Lung (tissue), 12 donors: ENCODE results near the gene EQTN. TPM values are rescaled to one million over a fixed set of nuclear protein-coding genes. Genes with fewer than 3 reads are reported as not detected.

ENCODE experiments used
- ATAC-seq: fragments of 200-7000 bp; cut with Tn5 transposase; one replicate; pipeline ENCODE4 v1.9.1; 2020; ENCODE audit warnings: moderate number of reproducible peaks; ENCODE audit not compliant: insufficient read depth, low FRiP score
- DNase-seq, 3 donors: peaks; one replicate each; pipeline ENCODE4 v3.0.0-alpha.2; 2013 to 2017
- H3K27ac ChIP-seq, 2 donors: one replicate each; pipeline ENCODE4 v1.5.1; 2013; ENCODE audit warnings: mild to moderate bottlenecking in 2 of 2, moderate library complexity in 2 of 2, control low read depth in 1 of 2, inconsistent platforms in 1 of 2, low read depth in 1 of 2, low read length in 1 of 2
- H3K27me3 ChIP-seq, 3 donors: one replicate each; pipeline ENCODE4 v1.5.1; 2013; ENCODE audit warnings: low read length in 2 of 3; ENCODE audit not compliant: control insufficient read depth in 3 of 3, insufficient read depth in 3 of 3
- H3K36me3 ChIP-seq, 4 donors: one replicate each; pipeline ENCODE4 v1.5.1; 2013; ENCODE audit warnings: low read length in 4 of 4, mild to moderate bottlenecking in 1 of 4, moderate library complexity in 1 of 4; ENCODE audit not compliant: control insufficient read depth in 4 of 4, insufficient read depth in 4 of 4
- H3K4me1 ChIP-seq, 5 donors: one replicate each; pipeline ENCODE4 v1.5.1; 2013; ENCODE audit warnings: low read length in 5 of 5, mild to moderate bottlenecking in 2 of 5, moderate library complexity in 1 of 5; ENCODE audit not compliant: control insufficient read depth in 5 of 5, insufficient read depth in 5 of 5
- H3K4me3 ChIP-seq: one replicate; pipeline ENCODE4 v1.5.1; 2013; ENCODE audit warnings: mild to moderate bottlenecking, control low read depth, moderate library complexity
- H3K9ac ChIP-seq, 2 donors: one replicate each; pipeline ENCODE4 v1.5.1; 2013; ENCODE audit warnings: low read length in 2 of 2, control low read depth in 1 of 2; ENCODE audit not compliant: insufficient read depth in 1 of 2
- H3K9me3 ChIP-seq, 4 donors: one replicate each; pipeline ENCODE4 v1.5.1; 2013; ENCODE audit warnings: low read length in 3 of 4, mild to moderate bottlenecking in 1 of 4, moderate library complexity in 1 of 4; ENCODE audit not compliant: control insufficient read depth in 4 of 4, insufficient read depth in 3 of 4
- CTCF ChIP-seq: IDR thresholded peaks from 2 replicates; pipeline ENCODE4 v1.5.1; 2012; ENCODE audit warnings: mild to moderate bottlenecking; ENCODE audit errors: control extremely low read depth, extremely low read depth
- WGBS, 2 donors: extraction: QIAGEN DNeasy Blood & Tissue Kit; methylation state at CpG; one replicate each; pipeline ENCODE4 v1.1.7; 2013; 5-methylcytosine and 5-hydroxymethylcytosine counted together
- polyA plus RNA-seq, 2 donors: library from polyadenylated mRNA; stranded (reverse); fragments of 200-250 nt; gene quantifications; one replicate each; pipeline ENCODE4 v1.2.1, GENCODE V29; 2013
- total RNA-seq, 2 donors: library from RNA; depleted of rRNA in 1 of 2; stranded (reverse); fragments of >200 nt in 1 of 2; gene quantifications; one replicate each; pipeline ENCODE4 v1.2.1, GENCODE V29; 2014 to 2021
- donor health status: control.
- donor health status: control.
- donor health status: Bipolar disorder and iron deficiency.
- donor health status: healthy.
- donor health status: DM: yes; HTN: yes; CAD: no.

Gene EQTN
- total and polyA plus RNA-seq, 4 donors = 0.26 to 1.5 TPM; not detected in 2

GRCh38 chr9:27282269-27282668 is 14.7 kb downstream of the EQTN start:
- Histone ChIP-seq H3K9me3 (no peaks in the 10 kb centered on the region), H3K4me1 (peaks cover 0 to 3% (median 0%) of the 10 kb centered on the region in 5 donors), H3K4me3 (no peak overlapping the region), H3K27me3 (no peaks in the 10 kb centered on the region), H3K36me3 (no peaks in the 10 kb centered on the region), H3K9ac (no peak overlapping the region), H3K27ac (no peak overlapping the region)
- TF ChIP-seq CTCF = no peak
- no peak for DNase-seq
- ATAC-seq = no peak
- WGBS, 2 donors = 83 to 91% methylated on average over 7 of the region's 7 CpGs

GRCh38 chr9:27280860-27281259 is 16.1 kb downstream of the EQTN start:
- Histone ChIP-seq H3K4me1 (peaks cover 0 to 4% (median 0%) of the 10 kb centered on the region in 5 donors), H3K27ac (no peak overlapping the region), H3K36me3 (no peaks in the 10 kb centered on the region), H3K9me3 (no peaks in the 10 kb centered on the region), H3K27me3 (no peaks in the 10 kb centered on the region), H3K9ac (no peak overlapping the region), H3K4me3 (no peak overlapping the region)
- peak; percentile 63 for ATAC-seq
- no peak for TF ChIP-seq CTCF
- WGBS, 2 donors = 16 to 19% methylated on average over 5 of the region's 5 CpGs
- peak in 1 of 3 donors; percentile 9 for DNase-seq

GRCh38 chr9:27280249-27280648 is 16.7 kb downstream of the EQTN start:
- H3K4me3 ChIP-seq = no peak overlapping the region
- no peak overlapping the region for H3K9ac ChIP-seq
- no peaks in the 10 kb centered on the region for H3K9me3 ChIP-seq
- no peaks in the 10 kb centered on the region for H3K27me3 ChIP-seq
- H3K4me1 ChIP-seq = peaks cover 0 to 4% (median 0%) of the 10 kb centered on the region in 5 donors
- ATAC-seq (no peak), DNase-seq (no peak)
- no peaks in the 10 kb centered on the region for H3K36me3 ChIP-seq
- WGBS, 2 donors = 92 to 95% methylated on average over 16 of the region's 16 CpGs
- no peak overlapping the region for H3K27ac ChIP-seq
- TF ChIP-seq CTCF = no peak

- DNase-seq (no peak), ATAC-seq (no peak)
- peaks cover 0 to 4% (median 0%) of the 10 kb centered on the region in 5 donors for H3K4me1 ChIP-seq
- H3K27me3 ChIP-seq = no peaks in the 10 kb centered on the region
- 76 to 84% methylated on average over 3 of the region's 3 CpGs for WGBS, 2 donors
- H3K9me3 ChIP-seq = no peaks in the 10 kb centered on the region
- H3K36me3 ChIP-seq = no peaks in the 10 kb centered on the region
- no peak overlapping the region for H3K9ac ChIP-seq
- no peak for TF ChIP-seq CTCF
- no peak overlapping the region for H3K27ac ChIP-seq
- no peak overlapping the region for H3K4me3 ChIP-seq
These were observed 17.3 kb downstream of the EQTN start for GRCh38 chr9:27279611-27280010.
